Omental fat pad (tissue), 4 donors: ENCODE data around the gene JAK3. TPM values are rescaled to one million over a fixed set of nuclear protein-coding genes. Genes with fewer than 3 reads are reported as not detected.
A peak's percentile ranks its signal among the peaks of the same experiment; 100 is the strongest.
"Not testable (repeated sequence)": the region's sequence is repeated elsewhere in the genome, so short reads cannot be mapped to it uniquely, and the experiment has no call there.

Experiments
- ATAC-seq: fragments of 150-250 bp; one replicate; pipeline ENCODE4 v1.9.1; 2016; ENCODE audit warnings: mild to moderate bottlenecking, moderate library complexity; ENCODE audit not compliant: low FRiP score
- DNase-seq: peaks from one replicate; pipeline ENCODE4 v3.0.0-alpha.2; 2019; ENCODE audit warnings: low spot score
- CTCF ChIP-seq, 3 donors: fragments of 450-650 bp; IDR thresholded peaks; one replicate each; pipeline ENCODE4 v1.5.1; 2016 to 2017; ENCODE audit warnings: antibody characterized with exemption in 3 of 3, mild to moderate bottlenecking in 3 of 3, moderate library complexity in 2 of 3
- total RNA-seq, 4 donors: library from RNA; depleted of rRNA; stranded (reverse); fragments of >200 nt; gene quantifications; one replicate each; pipeline ENCODE4 v1.1.0, GENCODE V29; 2016

Gene JAK3
- total RNA-seq, 4 donors from 2014 or later, result 2.3 to 25.1 (median 13.4) TPM

DNA sequence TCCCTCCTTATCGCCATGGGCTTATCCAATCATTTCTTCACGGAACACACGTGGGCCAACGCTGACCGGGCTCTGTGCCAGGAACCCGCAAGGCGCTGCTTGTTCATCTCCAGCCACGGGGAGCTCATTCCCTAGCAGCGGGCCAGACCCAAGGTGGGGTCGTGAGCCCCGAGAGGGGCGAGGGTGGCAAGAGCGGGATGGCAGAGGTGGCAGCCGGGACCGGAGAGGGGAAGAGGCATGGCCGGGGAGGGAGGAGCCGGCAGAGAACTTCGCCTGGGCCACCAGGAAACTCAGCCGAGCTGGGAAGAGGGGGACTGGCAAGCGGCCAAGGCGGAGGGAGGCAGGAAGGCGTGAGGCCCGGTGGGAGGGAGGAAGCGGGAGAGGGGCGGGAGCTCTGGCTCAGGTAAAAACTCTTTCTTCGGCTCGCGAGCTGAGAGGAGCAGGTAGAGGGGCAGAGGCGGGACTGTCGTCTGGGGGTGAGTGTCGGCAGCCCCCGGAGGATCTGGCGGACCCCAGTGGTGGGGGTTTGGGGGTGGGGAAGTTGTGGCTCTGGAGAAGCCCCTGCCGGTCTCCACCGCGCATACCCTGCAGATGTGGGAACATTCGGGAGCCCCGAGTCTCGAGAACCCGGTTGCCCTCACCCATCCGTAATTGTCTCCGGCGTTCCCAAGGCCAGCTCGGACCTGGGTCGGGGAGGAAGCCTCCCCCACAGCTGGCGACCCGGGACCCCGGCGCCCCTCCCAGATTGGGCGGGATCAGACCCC lies 52.9 kb downstream of the JAK3 start, which contains the start of gene B3GNT3:
TSS of gene B3GNT3 (plus strand) at position 408 of the 764 bp plus-strand sequence. CDS start 12,670 bp downstream, outside the sequence.
- ATAC-seq, result no peak
- DNase-seq, result no peak
- TF ChIP-seq CTCF (IDR thresholded peaks at IDR 0.05), result no peak

DNA sequence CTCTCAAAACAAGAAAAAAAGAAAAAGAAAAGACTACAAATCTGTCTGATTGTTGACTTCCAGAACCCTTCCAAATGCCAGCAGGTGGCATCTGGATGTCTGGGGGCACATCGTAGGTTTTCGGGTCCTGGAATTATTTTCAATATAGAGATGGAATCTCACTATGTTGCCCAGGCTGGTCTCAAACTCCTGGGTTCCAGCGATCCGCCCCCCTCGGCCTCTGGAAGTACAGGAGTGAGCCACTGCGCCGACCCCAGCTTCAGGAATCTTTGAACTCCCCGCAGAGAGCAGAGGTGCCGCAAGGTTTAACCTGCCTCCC lies 53.4 kb downstream of the JAK3 start:
- ATAC-seq, result no peak
- DNase-seq, result no peak
- no peak for TF ChIP-seq CTCF (IDR thresholded peaks at IDR 0.05)

- TF ChIP-seq CTCF (IDR thresholded peaks at IDR 0.05), result no peak
- ATAC-seq (no peak), DNase-seq (no peak)
Measured at GRCh38 chr19:17790059-17790780, 57.6 kb downstream of the JAK3 start.

- TF ChIP-seq CTCF (IDR thresholded peaks at IDR 0.05), result no peak
- ATAC-seq (no peak), DNase-seq (no peak)
Measured at GRCh38 chr19:17788632-17789031, 59.1 kb downstream of the JAK3 start.

- DNase-seq, result no peak
- ATAC-seq, result peak; percentile 24
- TF ChIP-seq CTCF (IDR thresholded peaks at IDR 0.05), result no peak
Measured at GRCh38 chr19:17787274-17787913, 60.4 kb downstream of the JAK3 start.

GRCh38 chr19:17784201-17785008 lies 63.4 kb downstream of the JAK3 start:
- peak in 2 of 3 donors; percentile 41 to 43 for TF ChIP-seq CTCF (IDR thresholded peaks at IDR 0.05)
- DNase-seq (peak; percentile 49), ATAC-seq (peak; percentile 32)

DNA sequence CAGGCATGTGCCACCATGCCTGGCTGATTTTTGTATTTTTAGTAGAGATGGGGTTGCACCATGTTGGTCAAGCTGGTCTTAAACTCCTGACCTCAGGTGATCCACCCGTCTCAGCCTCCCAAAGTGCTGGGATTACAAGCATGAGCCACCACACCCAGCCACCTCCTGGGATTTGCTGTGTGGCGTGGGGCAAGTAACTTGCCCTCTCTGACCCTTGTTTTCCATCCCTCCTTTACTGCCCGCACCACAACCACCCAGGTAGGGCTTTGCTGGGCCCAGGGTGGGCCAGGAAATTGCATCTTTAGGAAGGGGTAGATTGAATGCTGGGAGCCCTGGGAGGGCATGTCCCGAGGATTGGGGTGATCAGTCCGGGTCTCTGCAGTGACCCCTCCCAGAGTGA lies 64.1 kb downstream of the JAK3 start:
- ATAC-seq, result not testable (repeated sequence)

More for the DNA sequence above, 64.1 kb downstream of the JAK3 start:
- DNase-seq, result not testable (repeated sequence)
